ENCODE measurements around the gene FBXL15. TPM values are rescaled to one million over a fixed set of nuclear protein-coding genes. Genes with fewer than 3 reads are reported as not detected.
A peak's percentile ranks its signal among the peaks of the same experiment; 100 is the strongest.

The FBXL15 gene
- total RNA-seq, 6 experiments from 2014 or later: 5.6 to 22.9 (median 9.0) TPM

DNA sequence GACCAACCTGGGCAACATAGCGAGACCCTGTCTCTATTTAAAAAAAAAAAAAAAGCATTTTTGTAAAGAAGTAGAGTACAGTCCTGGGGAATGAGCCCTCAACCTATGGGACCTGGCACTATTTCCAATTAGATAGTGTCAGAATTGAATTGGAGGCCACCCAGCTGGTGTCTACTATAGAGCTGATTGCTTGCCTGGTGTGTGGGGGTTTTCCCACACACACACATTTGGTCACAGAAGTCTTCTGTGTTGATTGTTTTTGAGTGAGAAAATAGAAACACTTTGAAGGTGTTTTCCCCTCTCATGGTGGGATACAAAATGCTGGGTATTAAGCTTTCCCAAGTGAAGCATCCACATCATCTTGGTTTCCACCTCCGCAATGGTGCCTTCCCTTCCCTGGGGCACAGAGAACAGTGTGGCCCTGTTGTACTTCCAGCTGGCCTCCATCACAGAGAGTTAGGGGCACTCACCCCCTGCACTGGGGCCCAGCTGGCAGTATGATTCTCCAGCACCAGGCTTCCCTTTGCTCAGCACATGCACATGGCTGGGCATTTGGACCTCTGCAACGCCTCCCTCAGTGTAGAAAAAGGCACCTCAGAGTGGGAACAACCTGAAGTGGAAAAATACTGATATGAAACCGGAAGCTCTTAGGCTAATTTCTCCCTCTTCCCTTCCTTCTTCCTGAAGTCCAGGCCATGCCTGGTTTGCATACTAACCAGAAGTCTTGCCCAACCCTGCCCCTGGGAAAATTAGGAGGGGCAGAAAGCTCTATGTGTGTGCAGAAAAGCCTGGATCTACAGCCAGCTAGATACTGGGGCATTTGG is 35.8 kb upstream of the FBXL15 start:
- peaks cover 0 to 25% (median 16%) of the 10 kb centered on the region in 4 donors for H3K36me3 ChIP-seq
- DNase-seq: no peak
- TF ChIP-seq POLR2A (IDR thresholded peaks at IDR 0.05) (no peak), CTCF (IDR thresholded peaks at IDR 0.05) (no peak)
- 83% methylated on average over 3 of the region's 4 CpGs for WGBS (ENCODE audit: insufficient coverage, low coverage, low lambda C conversion rate, missing lambda C conversion rate)
- peak in 3 of 4 donors; percentile 27 to 66 (median 30) for ATAC-seq
- no peaks in the 10 kb centered on the region for H3K27me3 ChIP-seq
- no peak overlapping the region for H3K4me3 ChIP-seq
- intact Hi-C loops (cut with DNase I): no loop called here
- H3K9me3 ChIP-seq: no peaks in the 10 kb centered on the region
- H3K4me1 ChIP-seq: no peaks in the 10 kb centered on the region
- H3K27ac ChIP-seq: no peak overlapping the region

DNA sequence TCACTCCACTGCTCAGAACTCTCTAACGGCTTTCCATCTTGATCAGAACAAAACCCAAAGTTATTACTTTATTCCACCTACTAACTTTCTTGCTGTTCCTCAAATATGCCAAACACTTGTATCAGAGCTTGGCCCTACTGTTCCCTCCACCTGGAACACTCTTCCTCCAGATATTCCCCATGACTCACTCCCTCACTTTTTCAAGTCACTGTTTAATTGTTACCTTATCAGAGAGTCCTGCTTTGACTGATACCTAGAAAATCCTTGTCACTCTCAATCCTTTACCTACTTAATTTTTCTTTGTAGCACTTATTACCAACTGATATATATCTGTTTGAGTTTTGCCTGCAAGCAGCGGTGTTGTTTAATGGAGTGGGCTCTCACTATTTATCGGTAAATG is 30.7 kb upstream of the FBXL15 start:
- Histone ChIP-seq H3K36me3 (no peaks in the 10 kb centered on the region), H3K27me3 (no peaks in the 10 kb centered on the region), H3K9me3 (no peaks in the 10 kb centered on the region), H3K27ac (no peak overlapping the region), H3K4me1 (peaks cover 0 to 5% (median 2%) of the 10 kb centered on the region in 4 donors), H3K4me3 (no peak overlapping the region)
- intact Hi-C loops (cut with DNase I): no loop called here
- DNase-seq (no peak), ATAC-seq (no peak)
- 73% methylated on average over 3 of the region's 3 CpGs for WGBS (ENCODE audit: insufficient coverage, low coverage, low lambda C conversion rate, missing lambda C conversion rate)
- TF ChIP-seq POLR2A (IDR thresholded peaks at IDR 0.05): no peak

GRCh38 chr10:102392306-102392705 is 28.3 kb upstream of the FBXL15 start:
- 66% methylated on average over 4 of the region's 5 CpGs for WGBS (ENCODE audit: insufficient coverage, low coverage, low lambda C conversion rate, missing lambda C conversion rate)
- Histone ChIP-seq H3K27ac (no peak overlapping the region), H3K4me3 (no peak overlapping the region), H3K36me3 (no peaks in the 10 kb centered on the region), H3K27me3 (no peaks in the 10 kb centered on the region), H3K9me3 (no peaks in the 10 kb centered on the region), H3K4me1 (peaks cover 0 to 12% (median 2%) of the 10 kb centered on the region in 4 donors)
- TF ChIP-seq CTCF (IDR thresholded peaks at IDR 0.05) (no peak), POLR2A (IDR thresholded peaks at IDR 0.05) (no peak)
- peak in 1 of 3 donors; percentile 6 for DNase-seq
- intact Hi-C loops (cut with DNase I): no loop called here
- ATAC-seq: no peak

DNA sequence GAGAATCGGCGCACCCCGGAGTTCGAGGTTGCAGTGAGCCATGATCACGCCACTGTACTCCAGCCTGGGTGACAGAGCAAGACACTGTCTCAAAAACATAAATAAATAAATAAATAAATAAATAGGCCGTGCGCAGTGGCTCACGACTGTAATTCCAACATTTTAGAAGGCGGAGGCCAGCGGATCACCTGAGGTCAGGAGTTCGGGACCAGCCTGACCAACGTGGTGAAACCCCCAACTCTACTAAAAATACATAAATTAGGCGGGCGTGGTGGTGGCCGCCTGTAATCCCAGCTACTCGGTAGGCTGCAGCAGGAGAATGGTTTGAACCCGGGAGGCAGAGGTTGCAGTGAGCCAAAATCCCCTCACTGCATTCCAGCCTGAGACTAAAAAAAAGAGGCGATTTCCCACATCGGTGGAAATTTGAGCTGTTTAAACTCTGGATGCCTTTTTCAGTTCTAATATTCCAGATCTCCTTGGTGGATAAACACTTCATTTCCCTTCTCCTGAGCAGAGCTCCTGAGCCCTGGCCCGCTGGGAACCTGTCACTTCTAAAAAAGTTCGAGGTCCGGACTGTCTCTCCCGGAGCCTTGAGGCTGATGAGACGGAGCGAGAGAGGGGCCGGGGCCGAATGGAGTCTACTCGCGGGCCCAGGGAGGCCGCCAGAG is 27.1 kb upstream of the FBXL15 start:
- Histone ChIP-seq H3K9me3 (no peaks in the 10 kb centered on the region), H3K4me1 (peaks cover 0 to 12% (median 2%) of the 10 kb centered on the region in 4 donors), H3K27me3 (no peaks in the 10 kb centered on the region), H3K36me3 (peaks cover 0 to 9% (median 0%) of the 10 kb centered on the region in 4 donors), H3K4me3 (peak overlapping the region; percentile 50 to 67 (median 67)), H3K27ac (peak overlapping the region; percentile 95 to 96 (median 96))
- peak in 2 of 4 donors; percentile 97 for TF ChIP-seq CTCF (IDR thresholded peaks at IDR 0.05)
- TF ChIP-seq POLR2A (IDR thresholded peaks at IDR 0.05): no peak
- no peak for ATAC-seq
- 26% methylated on average over 18 of the region's 30 CpGs for WGBS (ENCODE audit: insufficient coverage, low coverage, low lambda C conversion rate, missing lambda C conversion rate)
- no peak for DNase-seq
- intact Hi-C loops (cut with DNase I): no loop called here
